ENCODE measurements around the gene ZNF175. TPM values are rescaled to one million over a fixed set of nuclear protein-coding genes. Genes with fewer than 3 reads are reported as not detected.

ZNF175 gene
- polyA plus RNA-seq, 2 of the 4 experiments (the other 2 are of a cell fraction), result 3.3 to 6.4 TPM

- H3K27ac ChIP-seq, result no peak overlapping the region
- DNase-seq (ENCODE audit: low read depth in 1 of 2, low spot score in 1 of 2) (no peak), FAIRE-seq (no peak), ATAC-seq (no peak; a peak in 1 of 6 replicates)
- no peaks in the 10 kb centered on the region for H3K4me1 ChIP-seq
- ChIA-PET CTCF (interaction anchor here (0.7 kb wide), 1 partner anchor 236 kb away, joined by 3 read pairs; no protein-coding TSS in a partner anchor), POLR2A (no interaction called here)
- H3K9me3 ChIP-seq, result peaks cover 3% of the 10 kb centered on the region; the same call in 1 of the 3 replicates
- WGBS (ENCODE audit: missing lambda C conversion rate), result 5% methylated on average over 10 of the region's 10 CpGs
- H3K4me2 ChIP-seq, result no peak overlapping the region
- TF ChIP-seq CHD4 (IDR thresholded peaks at IDR 0.05; ENCODE audit: borderline replicate concordance), result no peak
- TF ChIP-seq, protein P1, sequence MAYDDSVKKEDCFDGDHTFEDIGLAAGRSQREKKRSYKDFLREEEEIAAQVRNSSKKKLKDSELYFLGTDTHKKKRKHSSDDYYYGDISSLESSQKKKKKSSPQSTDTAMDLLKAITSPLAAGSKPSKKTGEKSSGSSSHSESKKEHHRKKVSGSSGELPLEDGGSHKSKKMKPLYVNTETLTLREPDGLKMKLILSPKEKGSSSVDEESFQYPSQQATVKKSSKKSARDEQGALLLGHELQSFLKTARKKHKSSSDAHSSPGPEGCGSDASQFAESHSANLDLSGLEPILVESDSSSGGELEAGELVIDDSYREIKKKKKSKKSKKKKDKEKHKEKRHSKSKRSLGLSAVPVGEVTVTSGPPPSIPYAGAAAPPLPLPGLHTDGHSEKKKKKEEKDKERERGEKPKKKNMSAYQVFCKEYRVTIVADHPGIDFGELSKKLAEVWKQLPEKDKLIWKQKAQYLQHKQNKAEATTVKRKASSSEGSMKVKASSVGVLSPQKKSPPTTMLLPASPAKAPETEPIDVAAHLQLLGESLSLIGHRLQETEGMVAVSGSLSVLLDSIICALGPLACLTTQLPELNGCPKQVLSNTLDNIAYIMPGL (CRISPR knock-in tag; IDR thresholded peaks at IDR 0.05; ENCODE audit: borderline replicate concordance), result no peak
- no peak for TF ChIP-seq EHMT2 (IDR thresholded peaks at IDR 0.05; ENCODE audit: low read depth)
- no peak for TF ChIP-seq ZNF302 (CRISPR knock-in tag; IDR thresholded peaks at IDR 0.05)
- no peak for TF ChIP-seq GATA3 (IDR thresholded peaks at IDR 0.05; ENCODE audit: borderline replicate concordance)
- no peak for TF ChIP-seq TP53 (CRISPR knock-in tag; IDR thresholded peaks at IDR 0.05)
- TF ChIP-seq ZC3H11A (IDR thresholded peaks at IDR 0.05), result no peak
- no peak for TF ChIP-seq NPAS2 (CRISPR knock-in tag; IDR thresholded peaks at IDR 0.05; ENCODE audit: borderline replicate concordance)
- TF ChIP-seq POLR2A (IDR thresholded peaks at IDR 0.05; ENCODE audit: low read length), result no peak
- no peak overlapping the region for H3K4me3 ChIP-seq
Measured at GRCh38 chr19:51541458-51542357, 29.4 kb upstream of the ZNF175 start.

GRCh38 chr19:51542699-51543098 lies 28.4 kb upstream of the ZNF175 start:
- no peak for DNase-seq (ENCODE audit: low read depth in 1 of 2, low spot score in 1 of 2)
- Histone ChIP-seq H3K4me1 (no peaks in the 10 kb centered on the region), H3K27ac (no peak overlapping the region), H3K4me2 (no peak overlapping the region), H3K4me3 (no peak overlapping the region), H3K9me3 (peaks cover 3% of the 10 kb centered on the region; the same call in 1 of the 3 replicates)
- ChIA-PET CTCF (no interaction called here), POLR2A (no interaction called here)
- TF ChIP-seq ZNF302 (CRISPR knock-in tag; IDR thresholded peaks at IDR 0.05) (no peak), CHD2 (IDR thresholded peaks at IDR 0.05; ENCODE audit: low read length, partially characterized antibody) (no peak), NR3C1 (IDR thresholded peaks at IDR 0.05) (no peak), HOXB13 (CRISPR knock-in tag; IDR thresholded peaks at IDR 0.05; ENCODE audit: low read depth) (no peak), MAZ (IDR thresholded peaks at IDR 0.05; ENCODE audit: borderline replicate concordance, low read depth, low read length) (no peak), SMC3 (IDR thresholded peaks at IDR 0.05) (no peak), HOXA7 (CRISPR knock-in tag; IDR thresholded peaks at IDR 0.05) (no peak), FOSL2 (IDR thresholded peaks at IDR 0.05) (no peak), FOSL2 (CRISPR knock-in tag; IDR thresholded peaks at IDR 0.05) (no peak), HEYL (CRISPR knock-in tag; IDR thresholded peaks at IDR 0.05) (no peak), JUN (IDR thresholded peaks at IDR 0.05) (no peak), SREBF2 (IDR thresholded peaks at IDR 0.05) (no peak), MYC (IDR thresholded peaks at IDR 0.05; ENCODE audit: borderline replicate concordance, low read length) (no peak), NPAS2 (CRISPR knock-in tag; IDR thresholded peaks at IDR 0.05; ENCODE audit: borderline replicate concordance) (no peak)
- TF ChIP-seq, protein P2, sequence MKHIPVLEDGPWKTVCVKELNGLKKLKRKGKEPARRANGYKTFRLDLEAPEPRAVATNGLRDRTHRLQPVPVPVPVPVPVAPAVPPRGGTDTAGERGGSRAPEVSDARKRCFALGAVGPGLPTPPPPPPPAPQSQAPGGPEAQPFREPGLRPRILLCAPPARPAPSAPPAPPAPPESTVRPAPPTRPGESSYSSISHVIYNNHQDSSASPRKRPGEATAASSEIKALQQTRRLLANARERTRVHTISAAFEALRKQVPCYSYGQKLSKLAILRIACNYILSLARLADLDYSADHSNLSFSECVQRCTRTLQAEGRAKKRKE (CRISPR knock-in tag; IDR thresholded peaks at IDR 0.05; ENCODE audit: low read depth), result no peak
- TF ChIP-seq, protein P1 (CRISPR knock-in tag; IDR thresholded peaks at IDR 0.05; ENCODE audit: borderline replicate concordance), result no peak
- whole genome bisulfite sequencing (ENCODE audit: missing lambda C conversion rate), result 14% methylated on average over 5 of the region's 5 CpGs
- no peak for ATAC-seq
- FAIRE-seq, result no peak

All from A549 (cell line).